ENCODE results near the gene STK39.
A peak's percentile ranks its signal among the peaks of the same experiment; 100 is the strongest.

STK39 gene

GRCh38 chr2:168179592-168179991 is 67.8 kb downstream of the STK39 start:
- no peak for TF ChIP-seq POLR2A (IDR thresholded peaks at IDR 0.05; ENCODE audit: low read depth, low read length)
- no peak for DNase-seq (ENCODE audit: insufficient read length, low spot score)
- no peak for FAIRE-seq

GRCh38 chr2:168178520-168179324 is 68.7 kb downstream of the STK39 start:
- DNase-seq (ENCODE audit: insufficient read length, low spot score) (no peak), FAIRE-seq (no peak)
- TF ChIP-seq POLR2A (IDR thresholded peaks at IDR 0.05; ENCODE audit: low read depth, low read length), result no peak

- no peak for TF ChIP-seq POLR2A (IDR thresholded peaks at IDR 0.05; ENCODE audit: low read depth, low read length)
- DNase-seq (ENCODE audit: insufficient read length, low spot score) (no peak), FAIRE-seq (no peak)
Observed at GRCh38 chr2:168176402-168176801, 71.0 kb downstream of the STK39 start.

GRCh38 chr2:168175469-168175868 is 71.9 kb downstream of the STK39 start:
- no peak for TF ChIP-seq POLR2A (IDR thresholded peaks at IDR 0.05; ENCODE audit: low read depth, low read length)
- DNase-seq (ENCODE audit: insufficient read length, low spot score) (no peak), FAIRE-seq (no peak)

GRCh38 chr2:168174756-168175155 is 72.6 kb downstream of the STK39 start:
- TF ChIP-seq POLR2A (IDR thresholded peaks at IDR 0.05; ENCODE audit: low read depth, low read length), result no peak
- FAIRE-seq (no peak), DNase-seq (ENCODE audit: insufficient read length, low spot score) (no peak)

- FAIRE-seq (no peak), DNase-seq (ENCODE audit: insufficient read length, low spot score) (no peak)
Observed at GRCh38 chr2:168172071-168172470, 75.3 kb downstream of the STK39 start.

GRCh38 chr2:168171059-168171762 is 76.2 kb downstream of the STK39 start:
- TF ChIP-seq POLR2A (IDR thresholded peaks at IDR 0.05; ENCODE audit: low read depth, low read length), result no peak
- no peak for FAIRE-seq

More at GRCh38 chr2:168172071-168172470, 75.3 kb downstream of the STK39 start:
- TF ChIP-seq POLR2A (IDR thresholded peaks at IDR 0.05; ENCODE audit: low read depth, low read length), result no peak

GRCh38 chr2:168169097-168169745 is 78.2 kb downstream of the STK39 start:
- FAIRE-seq (no peak), DNase-seq (ENCODE audit: insufficient read length, low spot score) (no peak)
- no peak for TF ChIP-seq POLR2A (IDR thresholded peaks at IDR 0.05; ENCODE audit: low read depth, low read length)

More at GRCh38 chr2:168171059-168171762, 76.2 kb downstream of the STK39 start:
- DNase-seq (ENCODE audit: insufficient read length, low spot score), result no peak

GRCh38 chr2:168167511-168168263 is 79.7 kb downstream of the STK39 start:
- FAIRE-seq, result no peak
- DNase-seq (ENCODE audit: insufficient read length, low spot score), result no peak
- TF ChIP-seq POLR2A (IDR thresholded peaks at IDR 0.05; ENCODE audit: low read depth, low read length), result no peak

- DNase-seq (ENCODE audit: insufficient read length, low spot score) (peak; percentile 30), FAIRE-seq (peak; percentile 95)
- no peak for TF ChIP-seq POLR2A (IDR thresholded peaks at IDR 0.05; ENCODE audit: low read depth, low read length)
Observed at GRCh38 chr2:168166902-168167510, 80.4 kb downstream of the STK39 start.

- DNase-seq (ENCODE audit: insufficient read length, low spot score) (no peak), FAIRE-seq (peak; percentile 38)
Observed at GRCh38 chr2:168165985-168166901, 81.2 kb downstream of the STK39 start.

GRCh38 chr2:168165397-168165796 is 82.0 kb downstream of the STK39 start:
- FAIRE-seq, result no peak
- DNase-seq (ENCODE audit: insufficient read length, low spot score), result no peak
- TF ChIP-seq POLR2A (IDR thresholded peaks at IDR 0.05; ENCODE audit: low read depth, low read length), result no peak

More at GRCh38 chr2:168165985-168166901, 81.2 kb downstream of the STK39 start:
- TF ChIP-seq POLR2A (IDR thresholded peaks at IDR 0.05; ENCODE audit: low read depth, low read length), result no peak
